Sciatic nerve (tissue), 1 donor: ENCODE results near the gene SLC22A12. TPM values are rescaled to one million over a fixed set of nuclear protein-coding genes. Genes with fewer than 3 reads are reported as not detected.

Source experiments
- total RNA-seq: library from RNA; stranded (reverse); fragmentation: NEBNext Ultra II Directional; extraction: Animal tissue kit (Norgen Biotek cat#: 25700); gene quantifications from one replicate; pipeline ENCODE4 v1.2.1, GENCODE V29; 2021
- donor health status: DM: no; HTN: no; CAD: no.

The SLC22A12 gene
- total RNA-seq, 1 donor from 2014 or later = not detected

Other genes with a start within 250 kb of the SLC22A12 start
- gene RPS6KA4, start 232.1 kb upstream of the SLC22A12 start, total RNA-seq = 23.8 TPM
- gene SLC22A11, start 35.3 kb upstream of the SLC22A12 start, total RNA-seq = not detected
- 13.7 TPM for gene NRXN2, start 132.0 kb downstream of the SLC22A12 start, total RNA-seq
- gene RASGRP2, start 152.9 kb downstream of the SLC22A12 start, total RNA-seq = 39.7 TPM
- 8.1 TPM for gene PYGM, start 168.8 kb downstream of the SLC22A12 start, total RNA-seq
- gene SF1, start 187.3 kb downstream of the SLC22A12 start, total RNA-seq = 366 TPM
- gene MAP4K2, start 212.0 kb downstream of the SLC22A12 start, total RNA-seq = 18.0 TPM
- gene MEN1, start 219.3 kb downstream of the SLC22A12 start, total RNA-seq = 17.7 TPM